Gastroesophageal sphincter (tissue), 4 donors: ENCODE measurements around the gene ISL1. TPM values are rescaled to one million over a fixed set of nuclear protein-coding genes. Genes with fewer than 3 reads are reported as not detected.

Experiments
- ATAC-seq: fragments of 150-250 bp; one replicate; pipeline ENCODE4 v1.9.1; 2016; ENCODE audit warnings: mild to moderate bottlenecking, moderate library complexity
- H3K27ac ChIP-seq, 4 donors: fragments of 200-600 bp; sonication (generic) in 3 of 4; 1 replicate in 3 of 4; 2 replicates in 1 of 4; pipeline ENCODE4 v1.5.1; 2016 to 2019
- H3K27me3 ChIP-seq: fragments of 200-600 bp; sonication (generic); one replicate; pipeline ENCODE4 v1.5.1; 2019
- H3K36me3 ChIP-seq, 2 donors: fragments of 200-600 bp; sonication (generic); one replicate each; pipeline ENCODE4 v1.5.1; 2019; ENCODE audit warnings: control low read depth in 1 of 2
- H3K4me1 ChIP-seq, 3 donors: fragments of 200-600 bp; sonication (generic); 1 replicate in 2 of 3; 2 replicates in 1 of 3; pipeline ENCODE4 v1.5.1; 2016 to 2019; ENCODE audit warnings: control low read depth in 2 of 3
- H3K4me3 ChIP-seq, 2 donors: fragments of 200-600 bp; sonication (generic); one replicate each; pipeline ENCODE4 v1.5.1; 2019; ENCODE audit warnings: mild to moderate bottlenecking in 1 of 2, moderate library complexity in 1 of 2
- H3K9me3 ChIP-seq, 3 donors: fragments of 200-600 bp; sonication (generic); one replicate each; pipeline ENCODE4 v1.5.1; 2017 to 2019; ENCODE audit warnings: control low read depth in 2 of 3
- EP300 ChIP-seq: sonication (generic); formaldehyde crosslinking; IDR thresholded peaks from one replicate; pipeline ENCODE4 v1.6.1; 2017; ENCODE audit warnings: antibody characterized with exemption, mild to moderate bottlenecking
- POLR2A ChIP-seq, 2 donors: fragments of 450-650 bp; IDR thresholded peaks; one replicate each; pipeline ENCODE4 v1.6.1; 2017; ENCODE audit warnings: antibody characterized with exemption in 2 of 2, mild to moderate bottlenecking in 2 of 2, moderate library complexity in 1 of 2
- POLR2AphosphoS5 ChIP-seq: sonication (generic); formaldehyde crosslinking; IDR thresholded peaks from one replicate; pipeline ENCODE4 v1.6.1; 2017; ENCODE audit warnings: antibody characterized with exemption
- WGBS, 2 donors: methylation state at CpG; one replicate each; pipeline ENCODE4 v1.1.5; 2018; ENCODE audit warnings: low coverage in 1 of 2; 5-methylcytosine and 5-hydroxymethylcytosine counted together
- total RNA-seq, 4 donors: library from RNA; depleted of rRNA; stranded (reverse); fragments of >200 nt; gene quantifications; one replicate each; pipeline ENCODE4 v1.1.0, GENCODE V29; 2016
- TF ChIP-seq, protein P1 (sequence below), 4 experiments: fragments of 200-600 bp in 2 of 4; fragments of 450-650 bp in 2 of 4; sonication (generic) in 1 of 4; IDR thresholded peaks; one replicate each; pipeline ENCODE4 v1.5.1; 2017 to 2019; ENCODE audit warnings: antibody characterized with exemption in 4 of 4, mild to moderate bottlenecking in 2 of 4, moderate library complexity in 2 of 4

Gene ISL1
- total RNA-seq, 4 donors from 2014 or later: 17.6 to 21.3 TPM; not detected in 2

DNA sequence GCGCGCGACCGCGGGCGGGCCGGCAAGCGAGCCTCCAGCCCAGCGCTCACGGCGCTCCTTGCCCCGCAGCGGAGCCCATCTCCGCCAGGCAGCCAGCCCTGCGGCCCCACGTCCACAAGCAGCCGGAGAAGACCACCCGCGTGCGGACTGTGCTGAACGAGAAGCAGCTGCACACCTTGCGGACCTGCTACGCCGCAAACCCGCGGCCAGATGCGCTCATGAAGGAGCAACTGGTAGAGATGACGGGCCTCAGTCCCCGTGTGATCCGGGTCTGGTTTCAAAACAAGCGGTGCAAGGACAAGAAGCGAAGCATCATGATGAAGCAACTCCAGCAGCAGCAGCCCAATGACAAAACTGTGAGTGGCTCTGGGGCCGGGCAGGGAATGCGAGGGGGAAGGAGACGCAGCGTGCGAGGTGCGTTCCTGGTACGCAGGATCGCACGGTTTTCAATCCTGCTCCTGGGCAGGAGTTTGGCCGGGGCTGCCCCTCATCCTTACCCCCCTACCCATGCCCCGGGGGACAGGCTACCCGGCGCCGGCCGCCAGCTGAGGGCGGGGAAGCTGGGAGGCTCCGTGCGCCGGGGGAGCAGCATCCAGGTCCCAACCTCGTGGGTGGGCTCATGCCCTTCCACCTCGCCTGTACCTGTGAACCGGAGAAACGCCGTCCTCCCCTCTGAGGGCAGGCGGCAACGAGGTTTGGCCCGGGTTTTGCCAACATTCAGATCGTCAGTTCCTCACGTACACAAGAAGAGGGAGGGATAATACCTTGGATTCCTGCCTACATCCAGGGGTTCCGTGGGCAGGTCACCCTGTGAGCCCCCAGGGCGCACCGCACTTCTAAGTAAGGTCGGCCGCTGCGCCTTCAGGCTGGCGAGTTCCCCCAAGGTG, 6.6 kb downstream of the ISL1 start:
- ATAC-seq: no peak
- Histone ChIP-seq H3K36me3 (no peaks in the 10 kb centered on the region), H3K27me3 (peaks cover 94% of the 10 kb centered on the region), H3K4me1 (peaks cover 0 to 33% (median 12%) of the 10 kb centered on the region in 3 donors), H3K9me3 (no peaks in the 10 kb centered on the region), H3K27ac (peak overlapping the region in 1 of 4 donors; percentile 57), H3K4me3 (peak overlapping the region in 1 of 2 donors; percentile 57)
- TF ChIP-seq EP300: no peak
- TF ChIP-seq, protein P1, sequence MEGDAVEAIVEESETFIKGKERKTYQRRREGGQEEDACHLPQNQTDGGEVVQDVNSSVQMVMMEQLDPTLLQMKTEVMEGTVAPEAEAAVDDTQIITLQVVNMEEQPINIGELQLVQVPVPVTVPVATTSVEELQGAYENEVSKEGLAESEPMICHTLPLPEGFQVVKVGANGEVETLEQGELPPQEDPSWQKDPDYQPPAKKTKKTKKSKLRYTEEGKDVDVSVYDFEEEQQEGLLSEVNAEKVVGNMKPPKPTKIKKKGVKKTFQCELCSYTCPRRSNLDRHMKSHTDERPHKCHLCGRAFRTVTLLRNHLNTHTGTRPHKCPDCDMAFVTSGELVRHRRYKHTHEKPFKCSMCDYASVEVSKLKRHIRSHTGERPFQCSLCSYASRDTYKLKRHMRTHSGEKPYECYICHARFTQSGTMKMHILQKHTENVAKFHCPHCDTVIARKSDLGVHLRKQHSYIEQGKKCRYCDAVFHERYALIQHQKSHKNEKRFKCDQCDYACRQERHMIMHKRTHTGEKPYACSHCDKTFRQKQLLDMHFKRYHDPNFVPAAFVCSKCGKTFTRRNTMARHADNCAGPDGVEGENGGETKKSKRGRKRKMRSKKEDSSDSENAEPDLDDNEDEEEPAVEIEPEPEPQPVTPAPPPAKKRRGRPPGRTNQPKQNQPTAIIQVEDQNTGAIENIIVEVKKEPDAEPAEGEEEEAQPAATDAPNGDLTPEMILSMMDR (IDR thresholded peaks at IDR 0.05): no peak
- TF ChIP-seq POLR2AphosphoS5: peak; percentile 52
- 0% methylated on average over 5 of the region's 68 CpGs; no CpG with 5 or more reads in 1 of the 2 donors for WGBS, 2 donors

DNA sequence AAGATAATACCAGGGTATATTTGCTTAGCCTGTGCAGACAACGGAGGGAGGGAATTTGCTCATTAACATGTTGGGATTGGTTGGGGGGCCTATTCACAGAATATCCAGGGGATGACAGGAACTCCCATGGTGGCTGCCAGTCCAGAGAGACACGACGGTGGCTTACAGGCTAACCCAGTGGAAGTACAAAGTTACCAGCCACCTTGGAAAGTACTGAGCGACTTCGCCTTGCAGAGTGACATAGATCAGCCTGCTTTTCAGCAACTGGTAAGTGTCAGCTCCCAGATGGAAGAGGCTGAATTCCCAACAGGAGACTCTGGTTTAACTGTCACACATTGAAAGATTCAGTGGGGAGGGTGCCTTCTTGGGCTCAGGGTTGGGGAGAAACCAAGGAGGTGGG, 7.9 kb downstream of the ISL1 start:
- no peak overlapping the region for H3K27ac ChIP-seq
- H3K9me3 ChIP-seq: no peaks in the 10 kb centered on the region
- ATAC-seq: no peak
- no peak overlapping the region for H3K4me3 ChIP-seq
- WGBS, 2 donors: 28 to 74% methylated on average over 5 of the region's 5 CpGs
- H3K4me1 ChIP-seq: peaks cover 0 to 33% (median 12%) of the 10 kb centered on the region in 3 donors
- H3K27me3 ChIP-seq: peaks cover 94% of the 10 kb centered on the region
- TF ChIP-seq POLR2AphosphoS5 (no peak), EP300 (no peak), POLR2A (IDR thresholded peaks at IDR 0.05) (no peak)
- TF ChIP-seq, protein P1 (IDR thresholded peaks at IDR 0.05): no peak
- H3K36me3 ChIP-seq: no peaks in the 10 kb centered on the region

DNA sequence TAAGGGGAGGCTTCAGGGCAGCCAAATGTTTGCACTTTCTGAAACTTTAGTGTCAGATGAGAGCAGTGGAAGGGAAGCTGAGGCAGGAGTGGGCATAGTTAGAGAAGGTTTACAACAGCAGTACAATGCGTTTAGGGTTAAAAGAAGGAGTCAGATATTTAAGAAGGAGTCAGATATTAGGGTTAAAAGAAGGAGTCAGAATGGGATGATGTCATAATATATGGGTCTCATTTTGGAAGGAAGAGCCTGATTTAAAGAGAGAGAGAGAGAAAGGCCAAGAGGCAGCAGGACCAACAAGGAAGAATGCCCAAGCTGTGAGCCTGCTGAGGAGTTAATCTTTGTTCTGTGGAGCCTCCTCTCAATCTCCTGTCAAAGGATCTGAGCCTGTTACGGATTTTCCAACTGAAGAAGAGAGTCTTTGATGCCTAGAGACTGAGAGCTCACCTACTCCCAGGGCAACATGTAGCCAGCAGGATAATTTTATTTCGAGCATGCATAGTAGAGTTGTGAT, 9.5 kb downstream of the ISL1 start:
- Histone ChIP-seq H3K27me3 (peaks cover 94% of the 10 kb centered on the region), H3K36me3 (no peaks in the 10 kb centered on the region), H3K4me3 (no peak overlapping the region), H3K27ac (no peak overlapping the region), H3K9me3 (no peaks in the 10 kb centered on the region), H3K4me1 (peaks cover 0 to 21% (median 6%) of the 10 kb centered on the region in 3 donors)
- no peak for ATAC-seq
- WGBS, 2 donors: 19 to 60% methylated on average over 3 of the region's 3 CpGs
- TF ChIP-seq, protein P1 (IDR thresholded peaks at IDR 0.05): no peak
- no peak for TF ChIP-seq POLR2A (IDR thresholded peaks at IDR 0.05)
- no peak for TF ChIP-seq POLR2AphosphoS5
- no peak for TF ChIP-seq EP300

DNA sequence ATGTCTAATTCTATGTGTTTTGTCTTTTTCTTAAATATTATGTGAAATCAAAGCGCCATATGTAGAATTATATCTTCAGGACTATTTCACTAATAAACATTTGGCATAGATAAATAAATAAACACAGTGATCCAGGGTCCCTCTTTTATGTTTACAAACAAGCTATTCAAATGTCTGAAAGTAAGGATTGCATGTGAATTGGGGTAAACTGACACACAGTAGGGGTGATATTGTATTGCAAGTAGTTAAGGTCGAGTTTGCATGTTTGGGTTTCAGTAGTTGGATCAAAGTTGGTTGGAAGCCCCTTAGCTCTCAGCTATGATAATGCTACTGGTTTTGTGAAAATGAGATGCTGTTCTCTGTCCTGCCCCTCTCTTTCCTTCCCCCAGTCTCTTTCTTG, 11.4 kb downstream of the ISL1 start:
- H3K27me3 ChIP-seq: peaks cover 94% of the 10 kb centered on the region

More for the DNA sequence above, 11.4 kb downstream of the ISL1 start:
- Histone ChIP-seq H3K4me3 (no peak overlapping the region), H3K27ac (no peak overlapping the region), H3K36me3 (no peaks in the 10 kb centered on the region), H3K4me1 (peaks cover 0 to 17% (median 4%) of the 10 kb centered on the region in 3 donors), H3K9me3 (no peaks in the 10 kb centered on the region)
- TF ChIP-seq, protein P1 (IDR thresholded peaks at IDR 0.05): no peak
- TF ChIP-seq POLR2AphosphoS5: no peak
- no peak for TF ChIP-seq POLR2A (IDR thresholded peaks at IDR 0.05)
- TF ChIP-seq EP300: no peak
- 44 to 75% methylated on average over 2 of the region's 2 CpGs for WGBS, 2 donors
- no peak for ATAC-seq
